B cell (primary cell): ENCODE measurements around the gene GFPT1.

Experiments used
- EZH2 ChIP-seq: IDR thresholded peaks from 2 replicates; pipeline ENCODE4 v1.6.1; 2012; ENCODE audit warnings: borderline replicate concordance, low read depth, mild to moderate bottlenecking, moderate library complexity, low read length; ENCODE audit not compliant: insufficient read depth, poor library complexity, severe bottlenecking
- TF ChIP-seq, protein P1 (sequence below): fragments of 200-600 bp; IDR thresholded peaks from one replicate; pipeline ENCODE4 v1.8.0; 2022; ENCODE audit warnings: antibody characterized with exemption, mild to moderate bottlenecking

DNA sequence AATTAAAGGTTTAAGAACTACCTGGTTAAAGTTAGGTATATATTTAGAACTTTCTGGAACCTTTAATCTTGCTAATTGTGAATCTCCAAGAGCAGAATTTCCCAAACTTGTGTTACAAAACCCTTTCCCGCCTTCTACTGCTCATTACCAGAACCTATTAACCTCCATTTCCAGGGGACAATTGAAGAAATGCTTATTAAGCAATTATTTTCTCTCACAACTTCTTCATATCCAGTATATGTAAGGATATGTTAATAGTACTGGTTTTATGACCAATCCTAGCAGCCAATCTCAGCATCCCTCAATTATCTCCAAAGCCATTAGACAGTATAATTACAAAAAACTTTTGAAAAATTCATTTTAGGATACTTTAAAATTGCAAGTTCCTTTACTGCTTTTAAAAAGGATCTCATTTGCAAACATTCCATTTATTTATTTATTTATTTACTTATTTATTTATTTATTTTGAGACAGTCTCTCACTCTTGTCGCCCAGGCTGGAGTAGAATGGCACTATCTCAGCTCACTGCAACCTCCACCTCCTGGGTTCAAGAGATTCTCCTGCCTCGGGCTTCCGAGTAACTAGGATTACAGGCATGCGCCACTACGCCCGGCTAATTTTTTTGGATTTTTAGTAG, 3.7 kb downstream of the GFPT1 start:
- TF ChIP-seq, protein P1, sequence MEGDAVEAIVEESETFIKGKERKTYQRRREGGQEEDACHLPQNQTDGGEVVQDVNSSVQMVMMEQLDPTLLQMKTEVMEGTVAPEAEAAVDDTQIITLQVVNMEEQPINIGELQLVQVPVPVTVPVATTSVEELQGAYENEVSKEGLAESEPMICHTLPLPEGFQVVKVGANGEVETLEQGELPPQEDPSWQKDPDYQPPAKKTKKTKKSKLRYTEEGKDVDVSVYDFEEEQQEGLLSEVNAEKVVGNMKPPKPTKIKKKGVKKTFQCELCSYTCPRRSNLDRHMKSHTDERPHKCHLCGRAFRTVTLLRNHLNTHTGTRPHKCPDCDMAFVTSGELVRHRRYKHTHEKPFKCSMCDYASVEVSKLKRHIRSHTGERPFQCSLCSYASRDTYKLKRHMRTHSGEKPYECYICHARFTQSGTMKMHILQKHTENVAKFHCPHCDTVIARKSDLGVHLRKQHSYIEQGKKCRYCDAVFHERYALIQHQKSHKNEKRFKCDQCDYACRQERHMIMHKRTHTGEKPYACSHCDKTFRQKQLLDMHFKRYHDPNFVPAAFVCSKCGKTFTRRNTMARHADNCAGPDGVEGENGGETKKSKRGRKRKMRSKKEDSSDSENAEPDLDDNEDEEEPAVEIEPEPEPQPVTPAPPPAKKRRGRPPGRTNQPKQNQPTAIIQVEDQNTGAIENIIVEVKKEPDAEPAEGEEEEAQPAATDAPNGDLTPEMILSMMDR = no peak
- no peak for TF ChIP-seq EZH2
